Raji (cell line): ENCODE data around the gene ALKBH5.

ENCODE experiments used
- POLR2A ChIP-seq: IDR thresholded peaks from 2 replicates; pipeline ENCODE4 v1.6.1; 2011; ENCODE audit warnings: low read depth, low read length, control low read depth; ENCODE audit not compliant: insufficient read depth

Gene ALKBH5

DNA sequence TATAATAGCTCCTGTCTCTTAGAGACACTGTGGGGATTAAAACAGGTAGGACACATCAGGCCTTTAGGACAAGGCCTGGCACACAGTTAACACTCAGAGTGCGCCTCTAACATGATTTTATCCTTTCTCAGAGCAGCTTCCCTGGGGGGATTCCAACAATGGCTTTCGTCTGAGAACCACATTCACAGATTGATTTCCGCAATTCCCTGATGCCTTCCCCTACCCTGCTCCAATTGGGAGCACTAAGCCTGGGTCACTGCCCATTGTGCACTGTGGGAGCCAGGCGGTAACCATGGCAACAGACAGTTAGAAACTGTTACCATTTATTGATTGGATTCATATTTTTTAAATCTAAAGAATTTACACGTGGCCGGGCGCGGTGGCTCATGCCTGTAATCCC is 5.9 kb upstream of the ALKBH5 start:
- TF ChIP-seq POLR2A = no peak

DNA sequence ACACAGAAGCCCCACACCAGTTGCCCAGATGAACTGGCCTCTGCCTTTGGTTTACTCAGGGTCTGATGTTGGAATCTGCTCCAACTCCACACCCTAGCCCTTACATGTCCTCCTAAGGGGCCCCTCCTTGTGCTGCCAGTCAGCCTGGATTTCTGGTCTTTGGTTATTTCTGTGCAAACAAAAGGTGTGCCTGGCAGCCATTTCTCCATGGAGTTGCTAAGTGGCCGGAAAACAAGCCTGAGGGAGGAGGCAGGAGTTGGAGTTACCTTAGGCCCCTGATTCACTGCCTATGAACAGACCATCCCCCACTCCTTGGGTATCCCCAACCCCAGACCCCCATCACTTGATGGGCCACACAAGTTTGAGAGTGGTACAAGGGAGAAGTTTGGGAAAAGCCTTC is 4.4 kb upstream of the ALKBH5 start:
- no peak for TF ChIP-seq POLR2A

DNA sequence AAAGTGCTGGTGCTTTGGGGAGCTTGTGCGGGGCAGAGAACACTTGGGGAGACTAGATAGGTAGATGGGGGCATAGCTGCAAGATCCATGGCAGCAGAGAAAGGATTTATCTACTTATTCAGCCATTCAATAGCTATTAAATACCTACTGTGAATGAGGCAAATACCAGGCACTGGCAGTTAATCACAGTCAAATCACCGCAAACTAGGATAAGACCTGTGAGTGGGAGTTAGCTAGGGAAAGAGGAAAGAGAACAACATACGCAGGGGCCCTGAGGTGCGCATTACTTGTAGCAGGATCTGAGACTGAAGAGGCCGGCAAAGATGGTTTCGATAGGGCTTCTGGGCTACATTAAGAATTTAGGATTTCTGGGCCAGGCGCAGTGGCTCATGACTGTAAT is 3.8 kb upstream of the ALKBH5 start:
- no peak for TF ChIP-seq POLR2A

DNA sequence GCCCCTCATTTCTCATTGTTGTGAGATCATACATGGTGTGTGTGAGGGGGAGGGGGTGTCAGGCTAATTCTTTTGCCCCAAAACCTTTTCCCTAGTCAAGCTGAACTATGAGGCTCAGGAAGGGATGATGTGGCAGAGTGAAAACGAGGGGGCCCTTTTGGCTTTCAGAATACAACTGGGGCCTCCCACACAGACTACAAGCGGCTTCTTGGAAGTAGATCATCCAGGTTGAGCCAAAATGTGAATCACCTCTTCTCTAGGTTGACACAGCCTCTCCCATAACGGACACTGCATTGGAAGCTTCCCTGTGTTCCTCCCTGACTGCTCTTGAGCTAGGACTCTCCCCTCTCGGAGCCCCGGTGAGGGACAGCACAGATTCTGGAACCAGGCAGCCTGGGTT is 2.3 kb upstream of the ALKBH5 start:
- no peak for TF ChIP-seq POLR2A

DNA sequence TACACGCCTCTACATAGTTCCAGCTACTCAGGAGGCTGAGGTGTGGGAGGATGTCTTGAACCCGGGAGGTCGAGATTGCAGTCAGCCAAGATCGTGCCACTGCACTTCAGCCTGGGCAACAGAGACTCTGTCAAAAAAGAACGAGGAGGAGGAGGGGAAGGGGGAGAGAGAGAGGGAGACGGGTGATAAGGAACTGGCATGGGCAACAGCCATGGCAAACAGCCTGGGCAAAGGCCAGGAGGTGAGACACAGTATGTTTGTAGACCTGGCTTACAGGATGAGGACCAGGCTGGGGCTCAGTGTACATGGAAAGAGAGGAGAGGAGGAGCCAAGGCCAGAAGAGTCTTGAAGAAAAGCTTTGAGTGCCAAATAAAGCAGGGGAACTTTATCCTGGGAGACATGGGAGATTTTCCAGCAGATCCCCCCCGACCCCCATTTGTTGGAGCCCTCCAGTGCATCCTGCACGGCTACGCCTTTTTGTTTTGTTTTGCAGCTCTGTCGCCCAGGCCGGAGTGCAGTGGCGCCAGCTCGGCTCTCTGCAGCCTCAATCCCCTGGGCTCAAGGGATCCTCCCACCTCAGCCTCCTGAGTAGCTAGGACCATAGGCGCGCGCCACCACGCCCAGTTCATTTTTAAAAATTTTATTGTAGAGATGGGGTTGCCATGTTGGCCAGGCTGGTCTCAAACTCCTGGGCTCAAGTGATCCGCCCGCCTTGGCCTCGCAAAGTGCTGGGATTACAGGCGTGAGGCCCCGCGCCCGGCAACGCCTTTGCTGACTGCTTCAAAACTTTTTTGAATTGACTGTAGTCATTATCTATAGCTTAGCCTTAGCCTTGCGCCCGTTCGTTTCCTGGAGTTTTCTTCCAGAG is 1.3 kb upstream of the ALKBH5 start:
- TF ChIP-seq POLR2A = no peak

DNA sequence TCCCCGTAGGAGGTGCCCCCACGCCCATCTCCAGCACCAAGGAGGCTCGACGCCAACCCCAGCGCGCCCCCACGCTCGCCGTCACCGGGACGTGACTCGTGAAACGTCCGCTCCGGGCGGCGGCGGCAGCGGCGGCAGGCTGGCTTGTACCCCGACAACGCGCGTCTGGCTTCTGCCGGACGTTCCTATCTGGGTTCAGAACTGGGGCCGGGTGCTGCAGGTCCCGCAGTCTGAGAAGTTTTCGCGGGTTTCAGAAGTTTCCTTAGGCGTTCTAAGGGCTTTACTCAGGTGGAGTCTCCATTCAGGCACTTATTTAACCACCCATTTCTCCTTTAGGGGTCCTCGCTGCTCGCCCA is 672 bp upstream of the ALKBH5 start:
- peak; percentile 13 for TF ChIP-seq POLR2A

DNA sequence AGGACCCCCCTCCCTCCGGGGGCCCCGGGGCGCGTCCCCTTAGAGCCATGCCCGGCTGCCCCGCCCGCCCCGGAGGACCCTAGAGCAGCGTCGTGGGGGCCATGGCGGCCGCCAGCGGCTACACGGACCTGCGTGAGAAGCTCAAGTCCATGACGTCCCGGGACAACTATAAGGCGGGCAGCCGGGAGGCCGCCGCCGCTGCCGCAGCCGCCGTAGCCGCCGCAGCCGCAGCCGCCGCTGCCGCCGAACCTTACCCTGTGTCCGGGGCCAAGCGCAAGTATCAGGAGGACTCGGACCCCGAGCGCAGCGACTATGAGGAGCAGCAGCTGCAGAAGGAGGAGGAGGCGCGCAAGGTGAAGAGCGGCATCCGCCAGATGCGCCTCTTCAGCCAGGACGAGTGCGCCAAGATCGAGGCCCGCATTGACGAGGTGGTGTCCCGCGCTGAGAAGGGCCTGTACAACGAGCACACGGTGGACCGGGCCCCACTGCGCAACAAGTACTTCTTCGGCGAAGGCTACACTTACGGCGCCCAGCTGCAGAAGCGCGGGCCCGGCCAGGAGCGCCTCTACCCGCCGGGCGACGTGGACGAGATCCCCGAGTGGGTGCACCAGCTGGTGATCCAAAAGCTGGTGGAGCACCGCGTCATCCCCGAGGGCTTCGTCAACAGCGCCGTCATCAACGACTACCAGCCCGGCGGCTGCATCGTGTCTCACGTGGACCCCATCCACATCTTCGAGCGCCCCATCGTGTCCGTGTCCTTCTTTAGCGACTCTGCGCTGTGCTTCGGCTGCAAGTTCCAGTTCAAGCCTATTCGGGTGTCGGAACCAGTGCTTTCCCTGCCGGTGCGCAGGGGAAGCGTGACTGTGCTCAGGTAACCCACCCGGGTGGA is 759 bp downstream of the ALKBH5 start:
- no peak; the same call in 1 of the 2 replicates for TF ChIP-seq POLR2A

DNA sequence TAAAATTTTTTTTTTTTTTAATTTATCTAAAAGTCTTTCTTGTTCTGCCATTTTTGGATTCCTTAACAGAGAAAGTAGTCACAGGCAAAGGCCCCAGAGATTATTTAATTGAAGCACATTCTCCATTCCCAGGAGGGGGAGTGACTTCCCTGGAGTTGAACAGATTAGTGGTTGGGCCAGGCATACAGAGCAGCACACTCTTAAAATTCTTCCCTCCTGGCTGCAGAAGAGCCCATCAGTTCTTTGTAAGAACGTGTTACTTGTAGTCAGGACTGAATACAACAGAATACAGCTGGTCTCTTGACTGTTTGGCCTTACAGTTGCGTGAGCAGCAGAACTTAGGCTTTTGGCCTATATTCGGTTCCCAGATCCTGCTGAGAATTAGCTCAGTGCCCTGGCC is 1.8 kb downstream of the ALKBH5 start:
- no peak for TF ChIP-seq POLR2A

DNA sequence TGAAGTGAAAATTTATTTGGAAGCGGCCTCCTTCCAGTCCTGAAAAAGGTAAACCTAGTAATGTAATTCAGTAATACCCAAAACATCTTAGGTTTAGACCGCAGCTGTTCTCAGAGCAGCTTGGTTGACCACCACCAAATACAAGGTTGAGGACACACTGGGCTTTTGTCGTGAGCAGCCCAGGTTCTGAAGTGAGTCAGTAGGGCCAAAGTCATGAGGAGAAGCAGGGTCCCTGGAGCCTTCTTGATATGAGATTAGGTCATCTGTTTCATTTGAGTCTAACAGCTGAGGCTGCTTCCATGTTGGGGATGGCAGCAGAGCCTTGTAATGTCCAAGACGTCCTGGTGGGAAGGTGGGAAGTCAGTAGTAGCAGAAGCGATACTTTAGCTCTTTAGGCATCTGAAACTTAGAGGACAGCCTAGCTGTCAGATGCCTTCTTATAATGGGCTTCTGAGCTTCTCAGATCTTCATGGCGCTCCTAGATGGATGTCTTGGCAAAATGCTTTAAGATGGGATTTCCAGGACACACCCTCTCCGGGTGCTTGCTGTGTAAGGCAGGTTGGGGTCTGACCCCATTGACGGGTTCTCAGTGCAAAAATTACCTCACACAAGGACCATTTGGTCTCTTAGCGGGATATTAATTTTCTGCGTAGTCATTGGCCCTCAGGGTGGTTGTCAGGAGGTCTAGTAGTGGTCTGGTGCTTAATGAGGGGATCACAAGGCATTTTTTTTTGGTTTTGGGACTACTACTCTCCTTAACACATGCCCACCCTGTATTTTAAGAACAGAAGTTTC is 2.4 kb downstream of the ALKBH5 start:
- TF ChIP-seq POLR2A = no peak

DNA sequence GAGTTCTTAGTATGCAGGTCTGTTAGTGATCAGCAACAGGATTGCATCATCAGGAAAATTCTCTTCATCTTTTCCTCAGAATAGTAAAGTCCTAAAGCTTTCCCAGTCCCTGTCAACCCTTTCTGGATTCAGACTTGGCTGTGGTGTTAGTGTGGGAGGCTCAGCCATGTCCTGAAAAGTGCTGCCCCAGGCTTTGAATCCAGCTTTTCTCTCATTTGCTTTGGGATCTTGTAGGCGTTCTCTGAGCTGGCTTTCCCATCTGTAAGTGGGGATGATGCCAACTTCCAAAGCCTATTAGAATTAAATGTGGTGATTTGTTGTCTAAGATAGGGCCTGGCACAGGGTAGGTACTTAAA is 3.0 kb downstream of the ALKBH5 start:
- no peak for TF ChIP-seq POLR2A

DNA sequence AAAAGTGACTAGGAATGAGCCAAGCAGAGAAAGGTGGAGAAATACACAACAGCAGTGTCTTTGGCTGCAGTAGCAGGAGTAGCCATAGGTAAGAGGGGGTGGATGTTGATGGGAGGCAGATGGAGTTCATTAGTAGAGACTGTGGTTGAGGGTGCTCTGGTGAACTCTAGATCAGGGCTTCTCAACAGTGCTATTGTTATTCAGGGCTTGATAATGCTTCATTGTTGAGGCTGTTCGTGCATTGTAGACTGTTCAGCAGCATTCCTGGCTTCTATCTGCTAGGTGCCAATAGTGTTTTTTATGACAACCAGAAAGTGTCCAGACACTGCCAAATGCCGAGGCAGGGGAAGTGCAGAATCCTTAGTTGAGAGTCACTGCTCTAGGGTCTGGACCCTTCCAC is 3.6 kb downstream of the ALKBH5 start:
- no peak for TF ChIP-seq POLR2A

DNA sequence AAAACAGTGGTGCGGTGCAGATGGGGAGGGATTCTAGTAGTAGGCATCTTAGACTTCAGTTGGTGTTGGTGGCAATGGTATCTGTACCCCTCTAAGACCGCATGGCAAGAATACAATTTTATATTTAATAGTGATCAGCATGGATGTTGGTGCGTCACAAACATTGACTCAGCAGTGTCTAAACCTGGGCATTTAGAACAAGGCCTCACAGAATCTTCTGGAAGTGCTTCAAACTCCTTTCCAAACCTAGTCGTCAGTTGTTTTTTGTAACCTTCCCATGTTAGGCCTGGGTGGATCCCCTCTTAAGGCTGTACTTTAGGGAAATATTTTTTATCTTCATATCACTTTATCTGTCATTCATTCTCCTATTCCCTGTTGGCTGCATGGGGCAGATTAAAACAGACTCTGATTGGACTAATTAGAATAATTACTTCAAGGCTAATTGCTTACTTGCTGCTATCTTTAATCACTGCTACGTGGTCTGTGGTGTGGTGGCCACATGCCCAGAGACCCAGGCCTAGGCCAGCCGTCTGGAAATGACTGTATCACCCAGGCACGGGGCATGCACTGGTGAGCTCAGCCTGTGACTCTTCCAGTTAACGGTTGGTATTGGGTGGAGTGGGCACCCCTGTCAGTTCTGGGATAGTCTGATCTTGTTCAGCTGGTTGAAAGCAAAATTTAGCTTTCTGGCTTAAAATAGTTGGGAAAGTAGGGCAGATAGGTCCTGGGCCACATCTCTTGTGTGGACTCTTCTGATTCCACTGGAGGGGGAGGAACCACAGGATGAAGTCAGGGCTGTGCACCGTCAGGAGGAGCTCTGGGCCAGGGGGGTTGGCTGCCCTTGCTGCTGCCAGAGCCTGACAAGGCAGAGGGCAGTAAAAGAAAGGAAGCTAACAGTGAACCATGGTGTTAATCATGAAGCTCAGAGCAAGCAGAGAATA is 4.5 kb downstream of the ALKBH5 start:
- no peak for TF ChIP-seq POLR2A

DNA sequence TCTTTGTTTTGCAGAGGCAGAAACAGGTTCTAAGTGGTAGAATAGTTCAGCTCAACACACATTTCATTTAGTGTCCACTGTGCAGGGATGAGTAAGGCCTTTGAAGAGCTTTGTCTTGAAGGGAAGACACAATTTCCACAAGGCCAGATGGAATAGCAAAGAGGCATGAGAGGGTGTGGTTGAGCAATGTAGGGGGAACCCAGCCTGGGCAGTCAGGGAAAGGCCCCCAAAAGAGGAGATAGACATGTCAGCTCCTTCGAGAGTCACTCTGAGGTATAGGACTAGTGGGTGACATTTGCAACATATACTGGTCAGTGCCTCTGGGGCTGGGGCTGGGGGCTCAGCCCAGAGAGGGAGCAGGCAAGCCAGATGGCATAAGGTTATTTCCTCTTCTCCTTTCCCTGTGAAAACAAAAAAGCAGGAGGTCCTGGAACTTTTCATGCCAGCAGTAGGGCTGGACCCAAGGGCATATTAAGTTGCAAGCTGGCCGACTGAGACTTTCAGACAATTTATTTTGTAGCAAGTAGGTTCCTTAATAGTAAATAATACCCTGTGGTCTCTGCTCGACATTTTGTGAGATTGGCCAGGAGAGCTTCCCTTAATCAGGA is 7.1 kb downstream of the ALKBH5 start:
- no peak for TF ChIP-seq POLR2A

DNA sequence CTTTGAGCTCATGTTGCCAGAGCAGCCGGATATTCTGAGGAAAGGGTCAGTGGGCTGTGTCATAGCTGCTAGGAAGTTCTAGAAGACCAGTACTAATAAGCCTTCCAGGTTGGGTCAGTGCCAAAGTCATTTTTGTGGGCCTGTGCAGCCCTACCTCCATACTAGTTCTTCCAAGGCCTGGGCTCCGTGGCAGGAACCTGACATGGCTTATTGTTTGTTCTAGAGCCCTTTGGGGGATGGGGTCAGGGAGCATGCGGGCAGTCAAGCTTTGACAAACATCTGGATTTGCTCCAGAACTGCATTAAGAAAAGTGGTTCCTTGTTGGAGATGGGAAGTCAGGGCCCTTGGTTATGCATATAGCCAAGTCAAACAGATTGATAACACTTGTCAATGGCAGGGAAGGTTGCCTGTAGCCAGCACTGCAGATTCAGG is 7.6 kb downstream of the ALKBH5 start:
- no peak for TF ChIP-seq POLR2A

DNA sequence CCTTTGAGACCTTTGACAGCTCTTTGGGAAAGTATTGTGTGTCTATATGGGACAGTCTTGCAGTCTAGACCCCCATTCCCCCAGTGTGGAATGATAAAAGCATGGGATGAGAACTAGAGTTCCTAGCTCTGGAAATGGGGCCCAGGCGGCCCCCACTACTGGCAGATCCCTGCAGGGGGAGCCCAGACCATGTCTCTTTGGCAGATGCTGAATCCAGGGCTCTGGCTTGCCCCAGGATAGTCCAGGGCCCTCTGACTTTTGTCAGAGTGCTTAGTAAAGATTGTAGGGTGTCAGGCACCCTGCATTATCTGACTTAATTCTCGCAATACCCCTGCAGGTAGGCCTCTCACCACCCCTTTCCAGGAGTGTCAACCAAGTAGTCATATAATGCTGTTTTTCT is 8.3 kb downstream of the ALKBH5 start:
- TF ChIP-seq POLR2A = no peak

DNA sequence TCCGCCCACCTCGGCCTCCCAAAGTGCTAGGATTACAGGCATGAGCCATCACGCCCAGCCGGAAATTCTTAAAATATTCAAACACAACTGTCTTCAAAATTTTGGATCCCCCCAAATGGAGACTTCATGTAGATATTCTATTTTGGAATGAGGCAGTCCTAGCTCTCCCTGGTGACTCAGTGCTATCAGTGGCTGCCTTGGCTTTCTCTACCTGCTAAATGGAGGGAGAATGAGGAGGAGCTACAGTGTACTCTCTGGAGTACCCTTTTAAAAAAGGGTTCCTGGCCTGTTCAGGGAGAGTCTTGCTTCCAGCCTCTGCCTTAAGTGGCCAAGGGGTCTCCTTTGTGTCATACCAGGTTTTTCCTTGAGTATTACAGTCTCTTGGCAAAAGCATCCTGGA is 10.8 kb downstream of the ALKBH5 start:
- TF ChIP-seq POLR2A = no peak
